Measurements from ENCODE around the gene PYM1. TPM values are rescaled to one million over a fixed set of nuclear protein-coding genes. Genes with fewer than 3 reads are reported as not detected.

The PYM1 gene
- total and polyA plus RNA-seq, 2 of the 8 experiments (the other 6 are each of a cell fraction or from before 2014, with no cell fraction given): 38.7 to 58.5 TPM

DNA sequence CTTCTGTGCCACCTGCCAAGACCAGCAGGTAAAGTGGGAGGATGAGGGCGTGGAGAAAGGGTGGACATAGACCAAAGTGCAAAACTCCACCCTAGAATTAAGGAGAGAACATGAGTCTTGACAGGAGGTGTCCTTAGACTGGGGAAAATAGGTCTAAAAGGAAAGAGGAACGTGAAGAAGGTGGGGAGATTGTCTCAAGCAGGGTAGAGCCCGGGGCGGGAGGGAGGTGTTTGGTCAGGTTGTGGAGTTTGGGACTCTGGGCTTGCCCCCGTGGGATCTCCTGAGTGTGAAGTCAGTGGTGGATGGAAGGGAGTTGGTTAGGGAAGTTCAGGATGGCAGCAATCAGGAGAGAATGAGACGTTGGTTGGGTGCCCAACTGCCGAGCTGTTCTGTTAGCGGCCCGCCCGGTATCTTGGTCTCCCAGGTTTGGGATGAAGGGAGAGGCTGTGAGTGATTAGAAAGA lies 3.7 kb upstream of the PYM1 start:
- Histone ChIP-seq H3K4ac (replicated peaks; ENCODE audit: insufficient read length, low read depth, low read length) (no peak overlapping the region), H2BK5ac (ENCODE audit: low read depth, low read length) (peak overlapping the region; percentile 69; the same call in 1 of the 2 replicates), H3K56ac (replicated peaks; ENCODE audit: insufficient read length, low read depth, low read length) (no peak overlapping the region), H4K5ac (ENCODE audit: insufficient read length, low read depth, low read length) (no peak overlapping the region), H3K9ac (replicated peaks in 1 of 4; ENCODE audit: extremely low read depth in 1 of 4, low read depth in 3 of 4, low read length in 3 of 4) (peak overlapping the region in 1 of 4 experiments; percentile 52; a peak in 1 of 7 replicates), H2AK5ac (ENCODE audit: low read depth, low read length) (no peak overlapping the region; the same call in 1 of the 2 replicates), H3K4me1 (replicated peaks in 1 of 4; ENCODE audit: control insufficient read depth in 3 of 4, insufficient read depth in 4 of 4, low read length in 3 of 4) (peaks cover 4 to 20% (median 11%) of the 10 kb centered on the region in 4 experiments; a peak in 6 of 7 replicates), H2AFZ (ENCODE audit: low read length) (peak overlapping the region; percentile 81; the same call in 1 of the 2 replicates), H3K79me1 (ENCODE audit: low read depth, low read length) (peaks cover under 1% of the 10 kb centered on the region; the same call in 1 of the 2 replicates), H2BK15ac (ENCODE audit: low read length) (peak overlapping the region; percentile 99; the same call in 1 of the 2 replicates), H3K14ac (ENCODE audit: insufficient read length) (no peak overlapping the region), H4K20me1 (replicated peaks in 1 of 2; ENCODE audit: control insufficient read depth in 1 of 2, insufficient read depth in 2 of 2, low read length in 2 of 2) (no peaks in the 10 kb centered on the region), H3K27me3 (replicated peaks in 1 of 4; ENCODE audit: control insufficient read depth in 3 of 4, extremely low read depth in 1 of 4, insufficient read depth in 3 of 4, low read length in 3 of 4) (peaks cover 0 to 21% (median 13%) of the 10 kb centered on the region in 4 experiments; a peak in 6 of 7 replicates), H3K23me2 (ENCODE audit: low read depth, low read length) (peaks cover 17% of the 10 kb centered on the region), H2BK120ac (replicated peaks; ENCODE audit: low read depth, low read length) (no peak overlapping the region), H3K79me2 (ENCODE audit: control insufficient read depth in 1 of 2, insufficient read depth in 2 of 2, low read length in 2 of 2) (peaks cover 1 to 3% of the 10 kb centered on the region in 2 experiments; a peak in 3 of 4 replicates), H2BK12ac (ENCODE audit: low read depth, low read length) (peak overlapping the region; percentile 46; the same call in 1 of the 2 replicates), H3K4me3 (ENCODE audit: extremely low read depth in 1 of 4, insufficient read depth in 2 of 4, low read depth in 3 of 4, low read length in 4 of 4) (peak overlapping the region; percentile 47 to 75 (median 66)), H3K9me3 (ENCODE audit: insufficient read depth in 2 of 2, low read depth in 1 of 2, low read length in 1 of 2) (no peaks in the 10 kb centered on the region), H3K27ac (ENCODE audit: low read depth, low read length) (no peak overlapping the region), H3K23ac (ENCODE audit: insufficient read length) (no peak overlapping the region), H3K36me3 (ENCODE audit: control insufficient read depth in 2 of 4, insufficient read depth in 4 of 4, low read length in 3 of 4) (no peaks in the 10 kb centered on the region), H3K18ac (ENCODE audit: extremely low read depth, low read length) (peak overlapping the region; percentile 62; the same call in 1 of the 2 replicates), H4K91ac (replicated peaks; ENCODE audit: insufficient read length, low read length) (peak overlapping the region; percentile 8), H4K8ac (ENCODE audit: extremely low read depth, insufficient read depth, low read length) (no peak overlapping the region), H2BK20ac (ENCODE audit: low read length) (0 out of 2 replicates have a peak overlapping the region, but pooled peaks have one; percentile 15), H3K4me2 (ENCODE audit: insufficient read depth in 1 of 2, low read depth in 2 of 2, low read length in 2 of 2) (peak overlapping the region; percentile 92 to 93)
- FAIRE-seq (no peak), DNase-seq (ENCODE audit: low read depth in 1 of 2, low spot score in 2 of 2) (peak in 1 of 2 experiments; percentile 66)
- CTCF ChIA-PET (ENCODE audit: partially characterized antibody): interaction anchor here (0.7 to 7.8 kb wide), 9 partner anchors 8 to 287 kb away, joined by 3 to 71 read pairs (median 5); partner anchors contain the start of genes DNAJC14, ORMDL2 and SARNP
- POLR2A ChIA-PET (ENCODE audit: partially characterized antibody): interaction anchor here (1.0 to 1.9 kb wide), 5 partner anchors 24 to 193 kb away, joined by 3 to 5 read pairs (median 3); partner anchors contain the start of gene DNAJC14
- WGBS, 2 experiments (ENCODE audit: extremely low coverage in 1 of 2, insufficient coverage in 1 of 2, insufficient read length in 1 of 2, insufficient replicate concordance in 2 of 2, low coverage in 1 of 2, low lambda C conversion rate in 2 of 2, missing lambda C conversion rate in 1 of 2): 35% methylated on average over 10 of the region's 10 CpGs; no CpG with 5 or more reads in 1 of the 2 experiments
- no peak for TF ChIP-seq SP1 (IDR thresholded peaks at IDR 0.05; ENCODE audit: low read depth, low read length)

All from H1 (cell line).